HepG2 (cell line): ENCODE measurements around the gene CTCF. TPM values are rescaled to one million over a fixed set of nuclear protein-coding genes. Genes with fewer than 3 reads are reported as not detected.

Experiments
- ATF7-NPFF ChIP-seq: sonication (generic); formaldehyde crosslinking; IDR thresholded peaks from 2 replicates; pipeline ENCODE4 v1.8.1; 2023; ENCODE audit warnings: mild to moderate bottlenecking, low read depth, missing genetic modification reagents, moderate library complexity
- CHD2 ChIP-seq: IDR thresholded peaks from 2 replicates; pipeline ENCODE4 v1.6.1; 2011; ENCODE audit warnings: low read depth, low read length, improper control_type of control experiment
- HMGA1 ChIP-seq: sonication (generic); formaldehyde crosslinking; conservative IDR thresholded peaks from 2 replicates; pipeline ENCODE4 v1.4.0; 2020; ENCODE audit warnings: missing genetic modification reagents
- MIXL1 ChIP-seq: IDR thresholded peaks from 2 replicates; pipeline ENCODE4 v1.6.1; 2016
- MLLT10 ChIP-seq: sonication (generic); formaldehyde crosslinking; IDR thresholded peaks from 2 replicates; pipeline ENCODE4 v1.4.0; 2020; ENCODE audit warnings: missing genetic modification reagents
- NCOR1 ChIP-seq: fragments of 200-600 bp; sonication (generic); IDR thresholded peaks from 2 replicates; pipeline ENCODE4 v1.7.0; 2017; ENCODE audit warnings: antibody characterized with exemption, low read length, borderline replicate concordance
- NFATC3 ChIP-seq: sonication (generic); formaldehyde crosslinking; IDR thresholded peaks from 2 replicates; pipeline ENCODE4 v1.5.1; 2020; ENCODE audit warnings: mild to moderate bottlenecking, missing genetic modification reagents
- PHF5A ChIP-seq: IDR thresholded peaks from one replicate; pipeline ENCODE4 v1.6.1; 2018; ENCODE audit warnings: low read depth, missing genetic modification reagents; ENCODE audit not compliant: unreplicated experiment
- SIX4 ChIP-seq: sonication (generic); formaldehyde crosslinking; IDR thresholded peaks from 2 replicates; pipeline ENCODE4 v1.4.0; 2020; ENCODE audit warnings: missing genetic modification reagents
- SRSF9 ChIP-seq: fragments of 200-400 bp; formaldehyde crosslinking; IDR thresholded peaks from 2 replicates; pipeline ENCODE4 v1.6.1; 2018; ENCODE audit warnings: borderline replicate concordance, mild to moderate bottlenecking, low read depth, low read length; ENCODE audit not compliant: insufficient read depth, poor library complexity, severe bottlenecking
- TRIM22 ChIP-seq: fragments of 450-650 bp; IDR thresholded peaks from 2 replicates; pipeline ENCODE4 v1.6.1; 2017
- ZBTB21 ChIP-seq: sonication (generic); formaldehyde crosslinking; IDR thresholded peaks from 2 replicates; pipeline ENCODE4 v1.4.0; 2020; ENCODE audit warnings: missing genetic modification reagents
- ZBTB39 ChIP-seq: sonication (generic); formaldehyde crosslinking; IDR thresholded peaks from 2 replicates; pipeline ENCODE4 v1.5.0; 2020; ENCODE audit warnings: missing genetic modification reagents
- ZFP91 ChIP-seq: sonication (generic); formaldehyde crosslinking; IDR thresholded peaks from 2 replicates; pipeline ENCODE4 v1.9.0; 2022; ENCODE audit warnings: missing genetic modification reagents, mild to moderate bottlenecking, borderline replicate concordance
- ZMAT3 ChIP-seq: sonication (generic); formaldehyde crosslinking; conservative IDR thresholded peaks from 2 replicates; pipeline ENCODE4 v1.7.0; 2021; ENCODE audit warnings: missing genetic modification reagents
- ZNF101 ChIP-seq: sonication (generic); formaldehyde crosslinking; IDR thresholded peaks from 2 replicates; pipeline ENCODE4 v1.4.0; 2020; ENCODE audit warnings: mild to moderate bottlenecking, low read depth, missing genetic modification reagents, borderline replicate concordance
- ZNF12 ChIP-seq: sonication (generic); formaldehyde crosslinking; IDR thresholded peaks from 2 replicates; pipeline ENCODE4 v1.5.0; 2020; ENCODE audit warnings: missing genetic modification reagents
- ZNF563 ChIP-seq: sonication (generic); formaldehyde crosslinking; IDR thresholded peaks from 2 replicates; pipeline ENCODE4 v1.8.0; 2022; ENCODE audit warnings: mild to moderate bottlenecking, moderate library complexity, missing genetic modification reagents
- ZNF616 ChIP-seq: sonication (generic); formaldehyde crosslinking; IDR thresholded peaks from 2 replicates; pipeline ENCODE4 v1.5.0; 2020; ENCODE audit warnings: low read depth, mild to moderate bottlenecking, missing genetic modification reagents
- polyA plus RNA-seq, 8 experiments: library from polyadenylated mRNA; depleted of rRNA in 3 of 8; stranded (reverse) in 7 of 8; unstranded in 1 of 8; fragments of >200 nt; fragmentation: Illumina TruSeq in 4 of 8; extraction: Trizol in 4 of 8; gene quantifications; 2 replicates each; pipeline versions ENCODE4 v1.2.1 to v1.2.3, GENCODE V29; 2011 to 2016; ENCODE audit warnings: low read depth in 4 of 8, missing spikeins in 1 of 8, mixed read lengths in 1 of 8; ENCODE audit not compliant: insufficient read depth in 1 of 8
- total RNA-seq, 5 experiments: library from RNA; depleted of rRNA; stranded (reverse); fragments of >200 nt; fragmentation: Illumina TruSeq; extraction: Trizol; gene quantifications; 2 replicates each; pipeline ENCODE4 v1.2.3, GENCODE V29; 2016; ENCODE audit warnings: low read depth in 1 of 5
- TF ChIP-seq, protein P1 (sequence below): IDR thresholded peaks from 2 replicates; pipeline ENCODE4 v1.6.1; 2016; ENCODE audit warnings: missing compliant biosample characterization, missing genetic modification reagents, borderline replicate concordance
- TF ChIP-seq, protein P2 (sequence below): IDR thresholded peaks from 2 replicates; pipeline ENCODE4 v1.6.1; 2016; ENCODE audit warnings: low read depth

The CTCF gene
- total and polyA plus RNA-seq, 2 of the 13 experiments (the other 11 are each of a cell fraction or from before 2014, with no cell fraction given), result 19.5 to 37.5 TPM

DNA sequence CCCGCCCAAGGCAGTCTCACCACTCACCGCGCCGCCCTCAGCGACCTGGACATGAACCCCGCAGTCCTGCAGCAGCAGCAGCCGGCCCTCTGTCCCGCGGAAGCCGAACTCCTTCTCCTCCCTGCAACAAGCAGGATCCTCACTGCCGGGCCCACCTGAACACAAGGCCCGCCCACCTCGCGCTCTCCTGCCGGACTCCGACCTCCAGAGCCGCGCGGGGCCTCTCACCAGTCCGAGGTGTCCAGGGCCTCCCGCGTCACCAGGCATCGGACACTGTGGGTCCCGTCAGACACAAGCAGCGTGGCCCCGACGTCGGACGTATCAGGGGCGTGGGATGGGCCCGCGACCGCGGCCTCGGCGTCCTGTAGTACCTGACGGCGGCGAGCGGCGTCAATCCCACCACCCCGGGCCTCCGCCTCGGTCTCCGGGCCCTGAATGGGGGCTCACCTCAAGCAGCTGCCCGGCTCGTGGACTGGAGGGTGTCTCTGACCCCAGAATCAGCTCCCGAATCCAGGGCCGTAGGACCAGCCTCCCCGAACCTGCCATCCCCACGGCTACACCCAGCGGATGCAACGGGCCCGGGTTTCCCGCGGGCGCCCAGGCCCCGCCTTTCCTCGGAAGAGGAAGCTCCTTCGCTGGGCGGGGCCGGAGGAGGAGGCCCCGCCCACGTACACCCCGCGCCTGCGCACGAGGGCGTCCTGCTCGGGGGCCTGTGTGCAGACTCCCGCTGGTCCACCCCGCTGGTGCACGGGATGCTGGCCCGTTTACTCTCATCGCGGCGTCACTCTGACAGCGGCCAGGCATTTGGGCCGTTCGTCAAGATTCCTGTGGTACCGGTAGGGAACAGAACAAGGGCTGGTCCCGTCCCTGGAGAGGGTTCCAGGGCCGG is 97.6 kb downstream of the CTCF start, which contains the start of gene ACD (continued):
- TF ChIP-seq ZFP91 (CRISPR knock-in tag), result peak; percentile 71; the same call in 1 of the 2 replicates
- peak; percentile 32; the same call in 1 of the 2 replicates for TF ChIP-seq SIX4 (CRISPR knock-in tag)
- TF ChIP-seq, protein P1, sequence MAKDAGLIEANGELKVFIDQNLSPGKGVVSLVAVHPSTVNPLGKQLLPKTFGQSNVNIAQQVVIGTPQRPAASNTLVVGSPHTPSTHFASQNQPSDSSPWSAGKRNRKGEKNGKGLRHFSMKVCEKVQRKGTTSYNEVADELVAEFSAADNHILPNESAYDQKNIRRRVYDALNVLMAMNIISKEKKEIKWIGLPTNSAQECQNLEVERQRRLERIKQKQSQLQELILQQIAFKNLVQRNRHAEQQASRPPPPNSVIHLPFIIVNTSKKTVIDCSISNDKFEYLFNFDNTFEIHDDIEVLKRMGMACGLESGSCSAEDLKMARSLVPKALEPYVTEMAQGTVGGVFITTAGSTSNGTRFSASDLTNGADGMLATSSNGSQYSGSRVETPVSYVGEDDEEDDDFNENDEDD (CRISPR knock-in tag), result peak; percentile 69; the same call in 1 of the 2 replicates
- peak; percentile 86 for TF ChIP-seq ZNF563 (CRISPR knock-in tag)
- TF ChIP-seq MIXL1 (CRISPR knock-in tag), result peak; percentile 14; the same call in 1 of the 2 replicates
- no peak for TF ChIP-seq TRIM22
- TF ChIP-seq ATF7-NPFF, result peak; percentile 72; the same call in 1 of the 2 replicates
- TF ChIP-seq CHD2, result peak; percentile 31; the same call in 1 of the 2 replicates
- TF ChIP-seq, protein P2, sequence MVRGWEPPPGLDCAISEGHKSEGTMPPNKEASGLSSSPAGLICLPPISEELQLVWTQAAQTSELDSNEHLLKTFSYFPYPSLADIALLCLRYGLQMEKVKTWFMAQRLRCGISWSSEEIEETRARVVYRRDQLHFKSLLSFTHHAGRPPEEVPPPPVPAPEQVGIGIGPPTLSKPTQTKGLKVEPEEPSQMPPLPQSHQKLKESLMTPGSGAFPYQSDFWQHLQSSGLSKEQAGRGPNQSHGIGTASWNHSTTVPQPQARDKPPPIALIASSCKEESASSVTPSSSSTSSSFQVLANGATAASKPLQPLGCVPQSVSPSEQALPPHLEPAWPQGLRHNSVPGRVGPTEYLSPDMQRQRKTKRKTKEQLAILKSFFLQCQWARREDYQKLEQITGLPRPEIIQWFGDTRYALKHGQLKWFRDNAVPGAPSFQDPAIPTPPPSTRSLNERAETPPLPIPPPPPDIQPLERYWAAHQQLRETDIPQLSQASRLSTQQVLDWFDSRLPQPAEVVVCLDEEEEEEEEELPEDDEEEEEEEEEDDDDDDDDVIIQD (CRISPR knock-in tag), result 0 out of 2 replicates have a peak, but pooled peaks have one; percentile 13
- no peak for TF ChIP-seq ZNF101 (CRISPR knock-in tag)
- TF ChIP-seq ZNF12, result 0 out of 2 replicates have a peak, but pooled peaks have one; percentile 6
- TF ChIP-seq SRSF9, result no peak
- peak; percentile 51; the same call in 1 of the 2 replicates for TF ChIP-seq ZMAT3 (CRISPR knock-in tag)
- TF ChIP-seq HMGA1 (CRISPR knock-in tag), result no peak
- TF ChIP-seq NCOR1, result peak; percentile 46; the same call in 1 of the 2 replicates
- no peak for TF ChIP-seq MLLT10 (CRISPR knock-in tag)
- TF ChIP-seq ZNF616, result peak; percentile 86
- peak; percentile 91 for TF ChIP-seq ZBTB39 (CRISPR knock-in tag)
- peak; percentile 74 for TF ChIP-seq PHF5A
- 0 out of 2 replicates have a peak, but pooled peaks have one; percentile 10 for TF ChIP-seq ZBTB21 (CRISPR knock-in tag)
- TF ChIP-seq NFATC3 (CRISPR knock-in tag), result peak; percentile 87; the same call in 1 of the 2 replicates
